HG02852 (cell line): ENCODE data around the gene CSNK1G3.
"Not testable (repeated sequence)": the region's sequence is repeated elsewhere in the genome, so short reads cannot be mapped to it uniquely, and the experiment has no call there.

Source experiments
- ATAC-seq: cut with Tn5 transposase; IDR thresholded peaks from one replicate; pipeline ENCODE4 v1.9.1; 2021; ENCODE audit warnings: mild to moderate bottlenecking, moderate library complexity; ENCODE audit not compliant: unreplicated experiment

Gene CSNK1G3

GRCh38 chr5:123511648-123512605, at the start of gene CSNK1G3:
Gene CSNK1G3, plus strand, starts transcription at chr5:123512177. Its CDS starts 33,487 bp downstream, at chr5:123545664.
- peak; percentile 94 for ATAC-seq

- ATAC-seq = not testable (repeated sequence)
Observed at GRCh38 chr5:123466839-123467238, 45.1 kb upstream of the CSNK1G3 start.

GRCh38 chr5:123471385-123471784, 40.6 kb upstream of the CSNK1G3 start:
- no peak for ATAC-seq

- no peak for ATAC-seq
Observed at GRCh38 chr5:123472150-123472924, 39.6 kb upstream of the CSNK1G3 start.

GRCh38 chr5:123474228-123474627, 37.7 kb upstream of the CSNK1G3 start:
- ATAC-seq = no peak

GRCh38 chr5:123476731-123477130, 35.2 kb upstream of the CSNK1G3 start:
- ATAC-seq = no peak

- no peak for ATAC-seq
Observed at GRCh38 chr5:123478546-123478945, 33.4 kb upstream of the CSNK1G3 start.

- ATAC-seq = no peak
Observed at GRCh38 chr5:123482258-123482657, 29.7 kb upstream of the CSNK1G3 start.

- no peak for ATAC-seq
Observed at GRCh38 chr5:123483446-123484077, 28.4 kb upstream of the CSNK1G3 start.

- no peak for ATAC-seq
Observed at GRCh38 chr5:123485275-123485674, 26.7 kb upstream of the CSNK1G3 start.

- ATAC-seq = no peak
Observed at GRCh38 chr5:123486951-123487655, 24.9 kb upstream of the CSNK1G3 start.

GRCh38 chr5:123490974-123491373, 21.0 kb upstream of the CSNK1G3 start:
- no peak for ATAC-seq

GRCh38 chr5:123495211-123495610, 16.8 kb upstream of the CSNK1G3 start:
- ATAC-seq = not testable (repeated sequence)

- no peak for ATAC-seq
Observed at GRCh38 chr5:123496892-123497291, 15.1 kb upstream of the CSNK1G3 start.

GRCh38 chr5:123500471-123500870, 11.5 kb upstream of the CSNK1G3 start:
- no peak for ATAC-seq

- no peak for ATAC-seq
Observed at GRCh38 chr5:123502120-123502519, 9.9 kb upstream of the CSNK1G3 start.

- ATAC-seq = no peak
Observed at GRCh38 chr5:123503299-123503698, 8.7 kb upstream of the CSNK1G3 start.

GRCh38 chr5:123505633-123506032, 6.3 kb upstream of the CSNK1G3 start:
- ATAC-seq = no peak

GRCh38 chr5:123508441-123508840, 3.5 kb upstream of the CSNK1G3 start:
- ATAC-seq = no peak

GRCh38 chr5:123511290-123511647, 708 bp upstream of the CSNK1G3 start:
- no peak for ATAC-seq
